HepG2 (cell line): Measurements from ENCODE around the gene GALK2. TPM values are rescaled to one million over a fixed set of nuclear protein-coding genes. Genes with fewer than 3 reads are reported as not detected.

ENCODE experiments used
- ATAC-seq: fragments of 200-7000 bp; cut with Tn5 transposase; 3 replicates; pipeline ENCODE4 v1.9.1; 2020; ENCODE audit warnings: mild to moderate bottlenecking, moderate library complexity
- BruUV-seq: library from RNA; stranded (reverse); fragments of 400-500 nt; replicated peaks from 2 replicates; lab custom pipeline; 2021; lab: Mats Ljungman, UMichigan
- CTCF ChIA-PET: fragments of 300-600 bp; formaldehyde crosslinking; extraction: SDS; loops from one replicate; lab custom pipeline; 2021; ENCODE audit warnings: low total read pairs, inconsistent platforms, low intra/inter-chr PET ratio; lab: Yijun Ruan, JAX
- POLR2A ChIA-PET: fragments of 350-600 bp; sonication (Branson Sonifier 250); formaldehyde crosslinking; loops from one replicate; lab custom pipeline; 2020; ENCODE audit warnings: antibody characterized with exemption, inconsistent platforms; lab: Yijun Ruan, JAX
- DNase-seq: peaks from one replicate; pipeline ENCODE4 v3.0.0-alpha.2; 2015; ENCODE audit warnings: low spot score
- FAIRE-seq: peaks from 3 replicates; lab custom pipeline; 2011; peaks lifted over from hg19 to GRCh38; lab: Jason Lieb, UNC
- H2AFZ ChIP-seq: one replicate; pipeline ENCODE4 v1.6.1; 2011; ENCODE audit warnings: low read length, inconsistent platforms
- H3K27ac ChIP-seq: fragments of 300-600 bp; 3 replicates; pipeline ENCODE4 v1.8.0; 2011; ENCODE audit warnings: mixed run types, mild to moderate bottlenecking, mixed read lengths, low read length, inconsistent platforms; ENCODE audit not compliant: insufficient read depth; ENCODE audit errors: extremely low read length
- H3K27me3 ChIP-seq, 2 experiments: fragments of 200-600 bp in 1 of 2; 2 replicates in 1 of 2; 3 replicates in 1 of 2; pipeline versions ENCODE4 v1.6.0 to v1.8.0; 2011; ENCODE audit warnings: low read length in 2 of 2, mild to moderate bottlenecking in 2 of 2, moderate library complexity in 2 of 2, inconsistent platforms in 1 of 2; ENCODE audit not compliant: insufficient read depth in 2 of 2, control insufficient read depth in 1 of 2
- H3K36me3 ChIP-seq, 2 experiments: fragments of 200-600 bp in 1 of 2; replicated peaks in 1 of 2; 2 replicates in 1 of 2; 3 replicates in 1 of 2; pipeline versions ENCODE4 v1.5.1 to v1.8.0; 2011; ENCODE audit warnings: low read length in 2 of 2, inconsistent platforms in 1 of 2; ENCODE audit not compliant: insufficient read depth in 2 of 2, control insufficient read depth in 1 of 2
- H3K4me1 ChIP-seq: 2 replicates; pipeline ENCODE4 v1.5.1; 2012; ENCODE audit warnings: low read length, inconsistent platforms; ENCODE audit not compliant: insufficient read depth
- H3K4me2 ChIP-seq: 2 replicates; pipeline ENCODE4 v1.6.0; 2011; ENCODE audit warnings: low read depth, low read length, inconsistent platforms
- H3K4me3 ChIP-seq, 3 experiments: fragments of 200-600 bp in 1 of 3; sonication (generic), shearing (Covaris generic) in 1 of 3; replicated peaks in 1 of 3; 2 replicates each; pipeline ENCODE4 v1.5.1; 2011 to 2016; ENCODE audit warnings: low read length in 3 of 3, inconsistent platforms in 2 of 3, low read depth in 2 of 3, mild to moderate bottlenecking in 2 of 3, control low read depth in 1 of 3, mixed read lengths in 1 of 3; ENCODE audit not compliant: insufficient read depth in 1 of 3
- H3K79me2 ChIP-seq: one replicate; pipeline ENCODE4 v1.6.1; 2011; ENCODE audit warnings: low read length, inconsistent platforms; ENCODE audit not compliant: insufficient read depth
- H3K9ac ChIP-seq: 2 replicates; pipeline ENCODE4 v1.6.0; 2011; ENCODE audit warnings: mild to moderate bottlenecking, low read depth, low read length, inconsistent platforms; ENCODE audit not compliant: insufficient read depth
- H3K9me3 ChIP-seq: 2 replicates; pipeline ENCODE4 v1.5.1; 2012; ENCODE audit warnings: mild to moderate bottlenecking, low read length
- H4K20me1 ChIP-seq: 2 replicates; pipeline ENCODE4 v1.6.0; 2011; ENCODE audit warnings: inconsistent platforms, mild to moderate bottlenecking, low read length, moderate library complexity; ENCODE audit not compliant: insufficient read depth
- CTCF ChIP-seq: sonication (generic); formaldehyde crosslinking; IDR thresholded peaks from 2 replicates; pipeline ENCODE4 v1.5.0; 2020; ENCODE audit warnings: mild to moderate bottlenecking, missing genetic modification reagents, moderate library complexity
- MIXL1 ChIP-seq: IDR thresholded peaks from 2 replicates; pipeline ENCODE4 v1.6.1; 2016
- POLR2AphosphoS5 ChIP-seq: IDR thresholded peaks from 2 replicates; pipeline ENCODE4 v1.6.1; 2012; ENCODE audit warnings: low read depth, low read length
- REPIN1 ChIP-seq: sonication (generic); formaldehyde crosslinking; IDR thresholded peaks from 2 replicates; pipeline ENCODE4 v1.8.0; 2022; ENCODE audit warnings: missing genetic modification reagents, low read depth, mild to moderate bottlenecking, borderline replicate concordance
- SMC3 ChIP-seq: IDR thresholded peaks from 2 replicates; pipeline ENCODE4 v1.6.1; 2011; ENCODE audit warnings: low read length, improper control_type of control experiment
- STAG1 ChIP-seq: sonication (generic); formaldehyde crosslinking; IDR thresholded peaks from 2 replicates; pipeline ENCODE4 v1.4.0; 2020; ENCODE audit warnings: missing genetic modification reagents
- TAF15 ChIP-seq: fragments of 200-400 bp; formaldehyde crosslinking; IDR thresholded peaks from one replicate; pipeline ENCODE4 v1.6.1; 2018; ENCODE audit warnings: mild to moderate bottlenecking, low read depth, low read length; ENCODE audit not compliant: poor library complexity, severe bottlenecking
- YY1 ChIP-seq: IDR thresholded peaks from 2 replicates; pipeline ENCODE4 v1.6.1; 2011; ENCODE audit warnings: low read length, low read depth, moderate library complexity, mild to moderate bottlenecking; ENCODE audit not compliant: insufficient read depth, insufficient replicate concordance
- ZKSCAN8 ChIP-seq: IDR thresholded peaks from 2 replicates; pipeline ENCODE4 v1.6.1; 2016; ENCODE audit warnings: borderline replicate concordance, missing genetic modification reagents, missing compliant biosample characterization
- ZNF12 ChIP-seq: sonication (generic); formaldehyde crosslinking; IDR thresholded peaks from 2 replicates; pipeline ENCODE4 v1.5.0; 2020; ENCODE audit warnings: missing genetic modification reagents
- ZNF281 ChIP-seq: sonication (generic); formaldehyde crosslinking; IDR thresholded peaks from 2 replicates; pipeline ENCODE4 v1.4.0; 2020; ENCODE audit warnings: missing genetic modification reagents, borderline replicate concordance
- WGBS: methylation state at CpG from one replicate; pipeline ENCODE4 v1.1.6; 2017; ENCODE audit warnings: low lambda C conversion rate; 5-methylcytosine and 5-hydroxymethylcytosine counted together
- in situ Hi-C: cut with HindIII; loops from 2 replicates; pipeline ENCODE4 v1.10.0; 2017; ENCODE audit warnings: low pct_unique_long_range_greater_than_20kb; ENCODE audit not compliant: extremely low pct_ligation_motif_present
- intact Hi-C: fragments of 100-400 bp; cut with micrococcal nuclease; formaldehyde crosslinking; loops from one replicate; pipeline ENCODE4 v1.10.0; 2022; ENCODE audit not compliant: unreplicated experiment
- polyA plus RNA-seq, 8 experiments: library from polyadenylated mRNA; depleted of rRNA in 3 of 8; stranded (reverse) in 7 of 8; unstranded in 1 of 8; fragments of >200 nt; fragmentation: Illumina TruSeq in 4 of 8; extraction: Trizol in 4 of 8; gene quantifications; 2 replicates each; pipeline versions ENCODE4 v1.2.1 to v1.2.3, GENCODE V29; 2011 to 2016; ENCODE audit warnings: low read depth in 4 of 8, missing spikeins in 1 of 8, mixed read lengths in 1 of 8; ENCODE audit not compliant: insufficient read depth in 1 of 8
- total RNA-seq, 5 experiments: library from RNA; depleted of rRNA; stranded (reverse); fragments of >200 nt; fragmentation: Illumina TruSeq; extraction: Trizol; gene quantifications; 2 replicates each; pipeline ENCODE4 v1.2.3, GENCODE V29; 2016; ENCODE audit warnings: low read depth in 1 of 5

The GALK2 gene
- total and polyA plus RNA-seq, 2 of the 13 experiments (the other 11 are each of a cell fraction or from before 2014, with no cell fraction given), result 17.6 to 32.8 TPM

GRCh38 chr15:49137861-49138260 is 32.2 kb upstream of the GALK2 start (continued):
- TF ChIP-seq REPIN1 (CRISPR knock-in tag), result no peak
- TF ChIP-seq, all 625 proteins: peak for 0

- in situ Hi-C loops, result loop anchor here (10.0 kb wide), 1 partner anchor 281 kb away; no protein-coding TSS in a partner anchor
- Histone ChIP-seq H3K9ac (no peak overlapping the region), H3K4me2 (no peak overlapping the region), H3K4me3 (no peak overlapping the region), H3K79me2 (peaks cover 67% of the 10 kb centered on the region), H3K4me1 (no peaks in the 10 kb centered on the region; the same call in 1 of the 2 replicates), H3K27me3 (no peaks in the 10 kb centered on the region), H4K20me1 (peaks cover 38% of the 10 kb centered on the region), H2AFZ (no peak overlapping the region), H3K27ac (no peak overlapping the region), H3K9me3 (no peaks in the 10 kb centered on the region), H3K36me3 (peaks cover 7 to 40% of the 10 kb centered on the region in 2 experiments)
- peak; percentile 45 for DNase-seq
- POLR2A ChIA-PET, result interaction anchor here (0.9 to 1.5 kb wide), 2 partner anchors 10 to 170 kb away, joined by 3 to 4 read pairs; partner anchors contain the start of gene COPS2
- intact Hi-C loops, result loop anchor here (1.0 to 2.0 kb wide), 3 partner anchors 100 to 284 kb away; partner anchors contain the start of gene SECISBP2L
- no TSS peak for BruUV-seq
- peak; percentile 62 for TF ChIP-seq CTCF (CRISPR knock-in tag)
- 0 out of 2 replicates have a peak, but pooled peaks have one; percentile 22 for TF ChIP-seq ZKSCAN8 (CRISPR knock-in tag)
- TF ChIP-seq YY1, result no peak
- TF ChIP-seq TAF15, result no peak
- no peak for TF ChIP-seq ZNF12 (CRISPR knock-in tag)
- no peak for TF ChIP-seq POLR2AphosphoS5
- peak; percentile 62 for TF ChIP-seq STAG1 (CRISPR knock-in tag)
- peak; percentile 49 for TF ChIP-seq SMC3
- TF ChIP-seq ZNF281 (CRISPR knock-in tag), result no peak
- 0 out of 2 replicates have a peak, but pooled peaks have one; percentile 14 for TF ChIP-seq MIXL1
- no peak for FAIRE-seq
- 40% methylated on average over 3 of the region's 3 CpGs for WGBS
- CTCF ChIA-PET, result interaction anchor here (1.1 to 2.4 kb wide), 2 partner anchors 100 to 284 kb away, joined by 3 to 16 read pairs; partner anchors contain the start of gene SECISBP2L
- ATAC-seq, result peak; percentile 63
These were observed 24.1 kb upstream of the GALK2 start for GRCh38 chr15:49145651-49146609.
